Measurements from ENCODE around the gene TMEM239.

The TMEM239 gene

GRCh38 chr20:2796011-2796660, 20.0 kb upstream of the TMEM239 start:
- H3K36me3 Mint-ChIP-seq: no peaks in the 10 kb centered on the region
- no peaks in the 10 kb centered on the region for H3K9me3 Mint-ChIP-seq
- H3K27ac Mint-ChIP-seq: no peak overlapping the region
- peaks cover 81% of the 10 kb centered on the region for H3K27me3 Mint-ChIP-seq
- H3K4me3 Mint-ChIP-seq: no peak overlapping the region
- ATAC-seq: no peak
- H3K4me1 Mint-ChIP-seq: peaks cover 28% of the 10 kb centered on the region

GRCh38 chr20:2797136-2797983, 18.8 kb upstream of the TMEM239 start:
- no peak overlapping the region for H3K4me3 Mint-ChIP-seq
- H3K27me3 Mint-ChIP-seq: peaks cover 77% of the 10 kb centered on the region
- no peak overlapping the region for H3K27ac Mint-ChIP-seq
- no peaks in the 10 kb centered on the region for H3K36me3 Mint-ChIP-seq
- no peaks in the 10 kb centered on the region for H3K9me3 Mint-ChIP-seq
- no peak for ATAC-seq
- peaks cover 32% of the 10 kb centered on the region for H3K4me1 Mint-ChIP-seq

GRCh38 chr20:2798095-2798805, 17.9 kb upstream of the TMEM239 start:
- no peak overlapping the region for H3K4me3 Mint-ChIP-seq
- H3K27me3 Mint-ChIP-seq: peaks cover 74% of the 10 kb centered on the region
- H3K4me1 Mint-ChIP-seq: peaks cover 32% of the 10 kb centered on the region
- H3K9me3 Mint-ChIP-seq: no peaks in the 10 kb centered on the region
- ATAC-seq: no peak
- no peak overlapping the region for H3K27ac Mint-ChIP-seq
- no peaks in the 10 kb centered on the region for H3K36me3 Mint-ChIP-seq

GRCh38 chr20:2798814-2799213, 17.4 kb upstream of the TMEM239 start:
- H3K27me3 Mint-ChIP-seq: peaks cover 69% of the 10 kb centered on the region
- peak; percentile 31 for ATAC-seq
- no peak overlapping the region for H3K4me3 Mint-ChIP-seq
- H3K36me3 Mint-ChIP-seq: no peaks in the 10 kb centered on the region
- H3K27ac Mint-ChIP-seq: no peak overlapping the region
- peaks cover 32% of the 10 kb centered on the region for H3K4me1 Mint-ChIP-seq
- no peaks in the 10 kb centered on the region for H3K9me3 Mint-ChIP-seq

GRCh38 chr20:2799271-2799670, 16.9 kb upstream of the TMEM239 start:
- peaks cover 70% of the 10 kb centered on the region for H3K27me3 Mint-ChIP-seq

GRCh38 chr20:2799688-2800520, 16.3 kb upstream of the TMEM239 start:
- no peaks in the 10 kb centered on the region for H3K36me3 Mint-ChIP-seq
- peak overlapping the region; percentile 31 for H3K27ac Mint-ChIP-seq
- H3K4me1 Mint-ChIP-seq: peaks cover 32% of the 10 kb centered on the region
- no peaks in the 10 kb centered on the region for H3K9me3 Mint-ChIP-seq
- H3K4me3 Mint-ChIP-seq: peak overlapping the region; percentile 69
- ATAC-seq: no peak
- H3K27me3 Mint-ChIP-seq: peaks cover 75% of the 10 kb centered on the region

More at GRCh38 chr20:2799271-2799670, 16.9 kb upstream of the TMEM239 start:
- H3K27ac Mint-ChIP-seq: peak overlapping the region; percentile 31
- ATAC-seq: no peak
- H3K4me1 Mint-ChIP-seq: peaks cover 32% of the 10 kb centered on the region
- H3K9me3 Mint-ChIP-seq: no peaks in the 10 kb centered on the region
- no peaks in the 10 kb centered on the region for H3K36me3 Mint-ChIP-seq
- H3K4me3 Mint-ChIP-seq: peak overlapping the region; percentile 69

GRCh38 chr20:2800521-2801285, 15.5 kb upstream of the TMEM239 start, which contains the start of gene CPXM1:
Gene CPXM1 (minus strand): TSS chr20:2800627. CDS start chr20:2800572, 55 bp downstream.
- H3K9me3 Mint-ChIP-seq: no peaks in the 10 kb centered on the region
- H3K4me1 Mint-ChIP-seq: peaks cover 32% of the 10 kb centered on the region
- no peaks in the 10 kb centered on the region for H3K36me3 Mint-ChIP-seq
- peak within 1 kb of the TSS; percentile 69 for H3K4me3 Mint-ChIP-seq
- H3K27me3 Mint-ChIP-seq: peaks cover 81% of the 10 kb centered on the region
- ATAC-seq: peak; percentile 24
- H3K27ac Mint-ChIP-seq: peak within 1 kb of the TSS; percentile 31

GRCh38 chr20:2801286-2801728, 14.9 kb upstream of the TMEM239 start:
- Mint-ChIP-seq H3K4me3 (peak overlapping the region; percentile 32), H3K9me3 (no peaks in the 10 kb centered on the region), H3K4me1 (peaks cover 32% of the 10 kb centered on the region), H3K27me3 (peaks cover 84% of the 10 kb centered on the region), H3K27ac (no peak overlapping the region), H3K36me3 (no peaks in the 10 kb centered on the region)
- ATAC-seq: no peak

- no peak overlapping the region for H3K27ac Mint-ChIP-seq
- ATAC-seq: no peak
- H3K9me3 Mint-ChIP-seq: no peaks in the 10 kb centered on the region
- H3K27me3 Mint-ChIP-seq: peaks cover 82% of the 10 kb centered on the region
- peaks cover 21% of the 10 kb centered on the region for H3K4me1 Mint-ChIP-seq
- no peak overlapping the region for H3K4me3 Mint-ChIP-seq
- H3K36me3 Mint-ChIP-seq: no peaks in the 10 kb centered on the region
These were observed 11.9 kb upstream of the TMEM239 start for GRCh38 chr20:2804041-2804828.

- peaks cover 77% of the 10 kb centered on the region for H3K27me3 Mint-ChIP-seq
- H3K9me3 Mint-ChIP-seq: no peaks in the 10 kb centered on the region
- H3K4me1 Mint-ChIP-seq: peaks cover 13% of the 10 kb centered on the region
- peak; percentile 18 for ATAC-seq
- no peak overlapping the region for H3K27ac Mint-ChIP-seq
- no peak overlapping the region for H3K4me3 Mint-ChIP-seq
- no peaks in the 10 kb centered on the region for H3K36me3 Mint-ChIP-seq
These were observed 11.1 kb upstream of the TMEM239 start for GRCh38 chr20:2804852-2805688.

GRCh38 chr20:2805689-2806350, 10.3 kb upstream of the TMEM239 start:
- peak; percentile 18 for ATAC-seq
- Mint-ChIP-seq H3K27me3 (peaks cover 71% of the 10 kb centered on the region), H3K36me3 (no peaks in the 10 kb centered on the region), H3K4me1 (peaks cover 7% of the 10 kb centered on the region), H3K9me3 (no peaks in the 10 kb centered on the region), H3K27ac (no peak overlapping the region), H3K4me3 (no peak overlapping the region)

GRCh38 chr20:2806351-2806701, 9.8 kb upstream of the TMEM239 start:
- Mint-ChIP-seq H3K27me3 (peaks cover 71% of the 10 kb centered on the region), H3K36me3 (no peaks in the 10 kb centered on the region), H3K27ac (no peak overlapping the region), H3K9me3 (no peaks in the 10 kb centered on the region), H3K4me3 (no peak overlapping the region), H3K4me1 (peaks cover 2% of the 10 kb centered on the region)
- no peak for ATAC-seq
